Right lobe of liver (tissue), 6 donors: ENCODE results near the gene APOBEC3B. TPM values are rescaled to one million over a fixed set of nuclear protein-coding genes. Genes with fewer than 3 reads are reported as not detected.

Experiments
- ATAC-seq, 4 donors: fragments of 200-7000 bp; cut with Tn5 transposase; one replicate each; pipeline ENCODE4 v1.9.1; 2020; ENCODE audit warnings: mild to moderate bottlenecking in 4 of 4, moderate library complexity in 4 of 4
- DNase-seq, 3 donors: peaks; one replicate each; pipeline ENCODE4 v3.0.0-alpha.2; 2020
- H3K27ac ChIP-seq, 3 donors: fragments of 200-600 bp; one replicate each; pipeline ENCODE4 v1.8.0; 2022
- H3K27me3 ChIP-seq, 2 donors: fragments of 200-600 bp; one replicate each; pipeline ENCODE4 v1.8.0; 2022
- H3K36me3 ChIP-seq, 4 donors: fragments of 200-600 bp; sonication (generic) in 1 of 4; one replicate each; pipeline versions ENCODE4 v1.5.1 to v1.8.0; 2017 to 2022; ENCODE audit warnings: control low read depth in 1 of 4
- H3K4me1 ChIP-seq, 4 donors: fragments of 200-600 bp; sonication (generic) in 1 of 4; one replicate each; pipeline versions ENCODE4 v1.5.1 to v1.8.0; 2017 to 2022; ENCODE audit warnings: control low read depth in 1 of 4
- H3K4me3 ChIP-seq, 3 donors: fragments of 200-600 bp; one replicate each; pipeline ENCODE4 v1.8.0; 2022
- H3K9me3 ChIP-seq, 4 donors: fragments of 200-600 bp; sonication (generic) in 1 of 4; one replicate each; pipeline versions ENCODE4 v1.5.1 to v1.8.0; 2017 to 2022; ENCODE audit warnings: control low read depth in 1 of 4
- POLR2A ChIP-seq: fragments of 450-650 bp; IDR thresholded peaks from one replicate; pipeline ENCODE4 v1.6.1; 2017; ENCODE audit warnings: antibody characterized with exemption, mild to moderate bottlenecking
- WGBS: methylation state at CpG from one replicate; pipeline ENCODE4 v1.1.6; 2018; ENCODE audit warnings: low coverage, low lambda C conversion rate; ENCODE audit not compliant: insufficient coverage; ENCODE audit errors: missing lambda C conversion rate; 5-methylcytosine and 5-hydroxymethylcytosine counted together
- intact Hi-C, 2 donors: fragments of 100-400 bp; cut with DNase I; formaldehyde crosslinking; loops; one replicate each; pipeline versions ENCODE4 v1.11.2 to v1.14.1; 2022
- total RNA-seq, 6 experiments: library from RNA; depleted of rRNA in 2 of 6; stranded (reverse); fragments of >200 nt in 2 of 6; fragmentation: NEBNext Ultra II Directional in 3 of 6; extraction: Animal tissue kit (Norgen Biotek cat#: 25700) in 3 of 6; gene quantifications; one replicate each; pipeline versions ENCODE4 v1.1.0 to v1.2.4, GENCODE V29; 2016 to 2023
- TF ChIP-seq, protein P1 (sequence below), 4 donors: fragments of 200-600 bp in 3 of 4; fragments of 450-650 bp in 1 of 4; IDR thresholded peaks; one replicate each; pipeline versions ENCODE4 v1.5.1 to v1.8.0; 2016 to 2022; ENCODE audit warnings: antibody characterized with exemption in 4 of 4, mild to moderate bottlenecking in 2 of 4
- donor health status: DM: no; HTN: yes; CAD: no.
- donor health status: DM: no; HTN: no; CAD: no.
- donor health status: DM: no; HTN: no; CAD: no.
- donor health status: DM: no; HTN: yes; CAD: no.
- donor health status: DM: no; HTN: yes; CAD: no.

The APOBEC3B gene
- total RNA-seq, 6 experiments from 2014 or later: 0.61 to 1.6 (median 1.1) TPM

- intact Hi-C loops: no loop called here
- Histone ChIP-seq H3K27ac (no peak overlapping the region), H3K4me3 (no peak overlapping the region), H3K27me3 (no peaks in the 10 kb centered on the region), H3K4me1 (no peaks in the 10 kb centered on the region), H3K9me3 (no peaks in the 10 kb centered on the region), H3K36me3 (no peaks in the 10 kb centered on the region)
- ATAC-seq: no peak
- no peak for TF ChIP-seq POLR2A
- TF ChIP-seq, protein P1, sequence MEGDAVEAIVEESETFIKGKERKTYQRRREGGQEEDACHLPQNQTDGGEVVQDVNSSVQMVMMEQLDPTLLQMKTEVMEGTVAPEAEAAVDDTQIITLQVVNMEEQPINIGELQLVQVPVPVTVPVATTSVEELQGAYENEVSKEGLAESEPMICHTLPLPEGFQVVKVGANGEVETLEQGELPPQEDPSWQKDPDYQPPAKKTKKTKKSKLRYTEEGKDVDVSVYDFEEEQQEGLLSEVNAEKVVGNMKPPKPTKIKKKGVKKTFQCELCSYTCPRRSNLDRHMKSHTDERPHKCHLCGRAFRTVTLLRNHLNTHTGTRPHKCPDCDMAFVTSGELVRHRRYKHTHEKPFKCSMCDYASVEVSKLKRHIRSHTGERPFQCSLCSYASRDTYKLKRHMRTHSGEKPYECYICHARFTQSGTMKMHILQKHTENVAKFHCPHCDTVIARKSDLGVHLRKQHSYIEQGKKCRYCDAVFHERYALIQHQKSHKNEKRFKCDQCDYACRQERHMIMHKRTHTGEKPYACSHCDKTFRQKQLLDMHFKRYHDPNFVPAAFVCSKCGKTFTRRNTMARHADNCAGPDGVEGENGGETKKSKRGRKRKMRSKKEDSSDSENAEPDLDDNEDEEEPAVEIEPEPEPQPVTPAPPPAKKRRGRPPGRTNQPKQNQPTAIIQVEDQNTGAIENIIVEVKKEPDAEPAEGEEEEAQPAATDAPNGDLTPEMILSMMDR (IDR thresholded peaks at IDR 0.05): no peak
- 34% methylated on average over 3 of the region's 5 CpGs for WGBS
- DNase-seq: peak in 1 of 3 donors; percentile 47
Measured at GRCh38 chr22:38966380-38966702, 15.8 kb upstream of the APOBEC3B start.

- no peaks in the 10 kb centered on the region for H3K4me1 ChIP-seq
- no peak overlapping the region for H3K4me3 ChIP-seq
- DNase-seq: peak in 1 of 3 donors; percentile 46
- H3K36me3 ChIP-seq: no peaks in the 10 kb centered on the region
- no peaks in the 10 kb centered on the region for H3K9me3 ChIP-seq
- no peaks in the 10 kb centered on the region for H3K27me3 ChIP-seq
- 60% methylated on average over 1 of the region's 7 CpGs for whole genome bisulfite sequencing
- intact Hi-C loops: no loop called here
- TF ChIP-seq, protein P1 (IDR thresholded peaks at IDR 0.05): no peak
- TF ChIP-seq POLR2A: no peak
- peak overlapping the region in 1 of 3 donors; percentile 29 for H3K27ac ChIP-seq
- no peak for ATAC-seq
Measured at GRCh38 chr22:38966942-38967341, 15.2 kb upstream of the APOBEC3B start.

GRCh38 chr22:38967451-38968450 is 14.4 kb upstream of the APOBEC3B start:
- no peaks in the 10 kb centered on the region for H3K27me3 ChIP-seq
- TF ChIP-seq, protein P1 (IDR thresholded peaks at IDR 0.05): no peak
- TF ChIP-seq POLR2A: no peak
- no peak overlapping the region for H3K4me3 ChIP-seq
- no peaks in the 10 kb centered on the region for H3K9me3 ChIP-seq
- H3K36me3 ChIP-seq: no peaks in the 10 kb centered on the region
- no peaks in the 10 kb centered on the region for H3K4me1 ChIP-seq
- DNase-seq: peak in 1 of 3 donors; percentile 69
- H3K27ac ChIP-seq: peak overlapping the region in 1 of 3 donors; percentile 29
- 60% methylated on average over 6 of the region's 15 CpGs for WGBS
- peak in 3 of 4 donors; percentile 50 to 70 (median 62) for ATAC-seq
- intact Hi-C loops: no loop called here

DNA sequence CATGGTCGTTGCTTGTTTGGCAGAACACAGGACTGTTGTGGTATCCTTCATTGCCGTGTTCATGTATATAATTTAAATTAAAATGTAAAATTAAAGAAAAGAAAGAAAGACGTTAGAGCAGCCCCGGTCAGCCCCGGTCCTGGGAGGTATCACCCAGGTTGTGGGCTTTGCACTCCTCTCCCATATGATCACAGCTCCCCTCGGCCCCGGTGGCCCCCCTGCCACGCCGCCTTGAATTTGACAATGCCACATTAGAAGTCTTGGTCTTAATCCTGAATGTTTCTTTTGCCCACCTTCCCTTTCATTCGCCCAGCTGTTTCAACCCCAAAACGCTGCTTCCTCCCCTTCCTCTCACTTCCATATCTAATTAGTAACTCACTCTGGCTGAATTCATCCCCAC is 13.3 kb upstream of the APOBEC3B start:
- Histone ChIP-seq H3K4me1 (no peaks in the 10 kb centered on the region), H3K27ac (no peak overlapping the region), H3K36me3 (no peaks in the 10 kb centered on the region), H3K9me3 (no peaks in the 10 kb centered on the region), H3K4me3 (no peak overlapping the region), H3K27me3 (no peaks in the 10 kb centered on the region)
- intact Hi-C loops: no loop called here
- TF ChIP-seq, protein P1 (IDR thresholded peaks at IDR 0.05): no peak
- TF ChIP-seq POLR2A: no peak
- peak in 1 of 3 donors; percentile 31 for DNase-seq
- no peak for ATAC-seq
- 66% methylated on average over 7 of the region's 11 CpGs for WGBS
